ENCODE data around the gene IDH3G.

IDH3G gene

GRCh38 chrX:153807976-153808375, 13.8 kb upstream of the IDH3G start:
- Histone ChIP-seq H3K36me3 (ENCODE audit: control insufficient read depth in 1 of 2, insufficient read depth in 2 of 2, low read depth in 1 of 2, low read length in 2 of 2) (no peaks in the 10 kb centered on the region), H2AFZ (ENCODE audit: low read depth, low read length) (no peak overlapping the region), H3K27ac (ENCODE audit: low read length, poor library complexity, severe bottlenecking) (no peak overlapping the region), H3K4ac (ENCODE audit: low read depth in 1 of 2, low read length in 2 of 2) (no peak overlapping the region), H3K4me3 (ENCODE audit: insufficient read depth in 1 of 2, low read depth in 1 of 2, low read length in 2 of 2) (no peak overlapping the region), H3K79me1 (replicated peaks; ENCODE audit: low read length, poor library complexity, severe bottlenecking) (no peaks in the 10 kb centered on the region), H4K91ac (ENCODE audit: low read length) (no peak overlapping the region), H2BK15ac (ENCODE audit: low read depth, poor library complexity, severe bottlenecking) (no peak overlapping the region), H2BK5ac (ENCODE audit: low read depth, low read length, poor library complexity, severe bottlenecking) (no peak overlapping the region), H2AK5ac (ENCODE audit: low read length, severe bottlenecking) (no peak overlapping the region), H3K4me1 (ENCODE audit: control insufficient read depth, insufficient read depth, low read depth, low read length) (no peaks in the 10 kb centered on the region), H3K14ac (ENCODE audit: low read length in 2 of 2) (no peak overlapping the region), H2BK120ac (ENCODE audit: low read depth, low read length) (no peak overlapping the region), H3K9me3 (ENCODE audit: control insufficient read depth, low read length) (peaks cover 7% of the 10 kb centered on the region), H3K23ac (ENCODE audit: low read length in 2 of 2) (no peak overlapping the region), H2BK12ac (ENCODE audit: low read length in 2 of 2) (no peak overlapping the region), H3K27me3 (ENCODE audit: control insufficient read depth in 1 of 2, insufficient read depth in 1 of 2, low read length in 2 of 2) (peaks cover 10 to 43% of the 10 kb centered on the region in 2 experiments), H3K4me2 (ENCODE audit: low read length, poor library complexity, severe bottlenecking) (no peak overlapping the region), H3K9ac (ENCODE audit: low read length) (no peak overlapping the region), H3K18ac (ENCODE audit: low read depth in 1 of 2, low read length in 2 of 2) (no peak overlapping the region), H4K8ac (ENCODE audit: low read length) (no peak overlapping the region)
- WGBS, result 92% methylated on average over 18 of the region's 19 CpGs
- no peak for DNase-seq

DNA sequence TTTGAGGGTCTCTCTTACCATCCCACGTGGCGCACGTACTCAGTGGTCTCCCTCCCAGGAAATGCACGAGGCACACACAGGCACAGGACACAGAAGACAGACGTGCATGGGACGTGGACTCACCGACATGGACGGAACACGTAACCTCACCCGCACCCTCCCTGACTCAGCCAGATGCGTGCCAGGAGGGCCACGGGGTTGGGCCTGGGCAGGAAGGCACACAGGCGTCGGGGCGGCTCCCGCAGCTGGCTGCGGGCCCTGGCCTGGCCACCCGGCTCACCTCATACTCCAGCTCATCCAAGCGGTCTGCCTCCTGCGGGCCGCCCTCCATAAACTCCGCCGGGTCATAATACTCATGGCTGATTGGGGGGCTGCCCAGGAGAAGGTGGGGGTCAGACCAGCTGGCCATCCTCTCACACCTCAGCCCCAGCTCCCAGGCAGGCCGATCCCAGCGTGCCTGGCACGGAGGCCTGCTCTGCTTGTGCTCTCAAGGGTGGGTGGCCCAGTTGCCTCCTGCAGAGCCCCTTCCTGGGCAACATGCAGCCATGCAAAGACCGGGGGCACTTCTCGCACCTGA, 12.9 kb upstream of the IDH3G start:
- Histone ChIP-seq H3K36me3 (ENCODE audit: control insufficient read depth in 1 of 2, insufficient read depth in 2 of 2, low read depth in 1 of 2, low read length in 2 of 2) (no peaks in the 10 kb centered on the region), H2BK15ac (ENCODE audit: low read depth, poor library complexity, severe bottlenecking) (no peak overlapping the region), H3K4me2 (ENCODE audit: low read length, poor library complexity, severe bottlenecking) (no peak overlapping the region), H3K27me3 (ENCODE audit: control insufficient read depth in 1 of 2, insufficient read depth in 1 of 2, low read length in 2 of 2) (peaks cover 2 to 38% of the 10 kb centered on the region in 2 experiments), H2BK5ac (ENCODE audit: low read depth, low read length, poor library complexity, severe bottlenecking) (no peak overlapping the region), H3K14ac (ENCODE audit: low read length in 2 of 2) (no peak overlapping the region), H3K23ac (ENCODE audit: low read length in 2 of 2) (no peak overlapping the region), H3K79me1 (replicated peaks; ENCODE audit: low read length, poor library complexity, severe bottlenecking) (no peaks in the 10 kb centered on the region), H3K9ac (ENCODE audit: low read length) (no peak overlapping the region), H2BK120ac (ENCODE audit: low read depth, low read length) (no peak overlapping the region), H3K4ac (ENCODE audit: low read depth in 1 of 2, low read length in 2 of 2) (no peak overlapping the region), H2AFZ (ENCODE audit: low read depth, low read length) (no peak overlapping the region), H3K27ac (ENCODE audit: low read length, poor library complexity, severe bottlenecking) (no peak overlapping the region), H4K91ac (ENCODE audit: low read length) (no peak overlapping the region), H2AK5ac (ENCODE audit: low read length, severe bottlenecking) (no peak overlapping the region), H4K8ac (ENCODE audit: low read length) (no peak overlapping the region), H2BK12ac (ENCODE audit: low read length in 2 of 2) (no peak overlapping the region), H3K9me3 (ENCODE audit: control insufficient read depth, low read length) (peaks cover 6% of the 10 kb centered on the region), H3K4me1 (ENCODE audit: control insufficient read depth, insufficient read depth, low read depth, low read length) (no peaks in the 10 kb centered on the region), H3K4me3 (ENCODE audit: insufficient read depth in 1 of 2, low read depth in 1 of 2, low read length in 2 of 2) (no peak overlapping the region), H3K18ac (ENCODE audit: low read depth in 1 of 2, low read length in 2 of 2) (no peak overlapping the region)
- 98% methylated on average over 15 of the region's 28 CpGs for WGBS
- no peak for DNase-seq

GRCh38 chrX:153805436-153805835, 11.3 kb upstream of the IDH3G start:
- Histone ChIP-seq H2BK12ac (ENCODE audit: low read length in 2 of 2) (no peak overlapping the region), H3K4me2 (ENCODE audit: low read length, poor library complexity, severe bottlenecking) (no peak overlapping the region), H3K36me3 (ENCODE audit: control insufficient read depth in 1 of 2, insufficient read depth in 2 of 2, low read depth in 1 of 2, low read length in 2 of 2) (no peaks in the 10 kb centered on the region), H3K9me3 (ENCODE audit: control insufficient read depth, low read length) (no peaks in the 10 kb centered on the region), H3K18ac (ENCODE audit: low read depth in 1 of 2, low read length in 2 of 2) (no peak overlapping the region), H2BK5ac (ENCODE audit: low read depth, low read length, poor library complexity, severe bottlenecking) (no peak overlapping the region), H2AK5ac (ENCODE audit: low read length, severe bottlenecking) (no peak overlapping the region), H3K27me3 (ENCODE audit: control insufficient read depth in 1 of 2, insufficient read depth in 1 of 2, low read length in 2 of 2) (peaks cover 0 to 27% of the 10 kb centered on the region in 2 experiments), H3K14ac (ENCODE audit: low read length in 2 of 2) (no peak overlapping the region), H4K91ac (ENCODE audit: low read length) (no peak overlapping the region), H3K9ac (ENCODE audit: low read length) (no peak overlapping the region), H3K4me3 (ENCODE audit: insufficient read depth in 1 of 2, low read depth in 1 of 2, low read length in 2 of 2) (no peak overlapping the region), H3K79me1 (replicated peaks; ENCODE audit: low read length, poor library complexity, severe bottlenecking) (no peaks in the 10 kb centered on the region), H3K27ac (ENCODE audit: low read length, poor library complexity, severe bottlenecking) (no peak overlapping the region), H2BK120ac (ENCODE audit: low read depth, low read length) (no peak overlapping the region), H2AFZ (ENCODE audit: low read depth, low read length) (no peak overlapping the region), H3K4ac (ENCODE audit: low read depth in 1 of 2, low read length in 2 of 2) (no peak overlapping the region), H2BK15ac (ENCODE audit: low read depth, poor library complexity, severe bottlenecking) (no peak overlapping the region), H3K23ac (ENCODE audit: low read length in 2 of 2) (no peak overlapping the region), H4K8ac (ENCODE audit: low read length) (no peak overlapping the region), H3K4me1 (ENCODE audit: control insufficient read depth, insufficient read depth, low read depth, low read length) (peaks cover 1% of the 10 kb centered on the region)
- 87% methylated on average over 13 of the region's 13 CpGs for WGBS
- DNase-seq, result no peak

DNA sequence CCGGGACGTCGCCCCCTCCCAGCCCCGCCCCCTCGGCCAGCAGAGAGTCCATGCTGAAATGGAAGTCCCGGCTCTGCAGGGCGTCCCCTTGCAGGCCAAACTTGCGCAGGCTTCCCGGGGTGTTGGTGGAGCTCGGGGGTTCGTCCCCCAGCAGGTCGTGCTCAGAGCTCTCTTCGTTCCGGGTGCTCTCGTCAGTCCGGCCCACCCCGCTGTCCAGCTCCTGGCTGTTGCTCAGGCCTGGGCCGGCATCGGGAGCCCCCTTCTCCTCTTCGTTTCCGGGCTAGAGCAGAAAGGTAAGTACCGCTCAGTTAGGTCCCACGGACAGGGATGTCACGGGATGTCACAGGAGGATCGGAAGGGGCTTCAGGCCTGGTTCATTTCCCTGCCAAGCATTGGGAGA, 10.4 kb upstream of the IDH3G start:
- Histone ChIP-seq H2AFZ (ENCODE audit: low read depth, low read length) (no peak overlapping the region), H3K79me1 (replicated peaks; ENCODE audit: low read length, poor library complexity, severe bottlenecking) (no peaks in the 10 kb centered on the region), H2BK5ac (ENCODE audit: low read depth, low read length, poor library complexity, severe bottlenecking) (no peak overlapping the region), H3K4me2 (ENCODE audit: low read length, poor library complexity, severe bottlenecking) (no peak overlapping the region), H3K9ac (ENCODE audit: low read length) (no peak overlapping the region), H2AK5ac (ENCODE audit: low read length, severe bottlenecking) (no peak overlapping the region), H3K18ac (ENCODE audit: low read depth in 1 of 2, low read length in 2 of 2) (no peak overlapping the region), H3K4me3 (ENCODE audit: insufficient read depth in 1 of 2, low read depth in 1 of 2, low read length in 2 of 2) (no peak overlapping the region), H4K8ac (ENCODE audit: low read length) (no peak overlapping the region), H4K91ac (ENCODE audit: low read length) (no peak overlapping the region), H2BK120ac (ENCODE audit: low read depth, low read length) (no peak overlapping the region), H2BK12ac (ENCODE audit: low read length in 2 of 2) (no peak overlapping the region), H3K27me3 (ENCODE audit: control insufficient read depth in 1 of 2, insufficient read depth in 1 of 2, low read length in 2 of 2) (peaks cover 0 to 23% of the 10 kb centered on the region in 2 experiments), H3K23ac (ENCODE audit: low read length in 2 of 2) (no peak overlapping the region), H3K4ac (ENCODE audit: low read depth in 1 of 2, low read length in 2 of 2) (no peak overlapping the region), H2BK15ac (ENCODE audit: low read depth, poor library complexity, severe bottlenecking) (no peak overlapping the region), H3K27ac (ENCODE audit: low read length, poor library complexity, severe bottlenecking) (no peak overlapping the region), H3K9me3 (ENCODE audit: control insufficient read depth, low read length) (no peaks in the 10 kb centered on the region), H3K36me3 (ENCODE audit: control insufficient read depth in 1 of 2, insufficient read depth in 2 of 2, low read depth in 1 of 2, low read length in 2 of 2) (no peaks in the 10 kb centered on the region), H3K14ac (ENCODE audit: low read length in 2 of 2) (no peak overlapping the region), H3K4me1 (ENCODE audit: control insufficient read depth, insufficient read depth, low read depth, low read length) (peaks cover 1% of the 10 kb centered on the region)
- WGBS, result 94% methylated on average over 25 of the region's 25 CpGs
- DNase-seq, result no peak
